Fibroblast of skin of right biceps (primary cell): ENCODE data around the gene FAM81A.
A peak's percentile ranks its signal among the peaks of the same experiment; 100 is the strongest.
"Not testable (repeated sequence)": the region's sequence is repeated elsewhere in the genome, so short reads cannot be mapped to it uniquely, and the experiment has no call there.

Source experiments
- DNase-seq: peaks from one replicate; pipeline ENCODE4 v3.0.0-alpha.2; 2013

The FAM81A gene

DNA sequence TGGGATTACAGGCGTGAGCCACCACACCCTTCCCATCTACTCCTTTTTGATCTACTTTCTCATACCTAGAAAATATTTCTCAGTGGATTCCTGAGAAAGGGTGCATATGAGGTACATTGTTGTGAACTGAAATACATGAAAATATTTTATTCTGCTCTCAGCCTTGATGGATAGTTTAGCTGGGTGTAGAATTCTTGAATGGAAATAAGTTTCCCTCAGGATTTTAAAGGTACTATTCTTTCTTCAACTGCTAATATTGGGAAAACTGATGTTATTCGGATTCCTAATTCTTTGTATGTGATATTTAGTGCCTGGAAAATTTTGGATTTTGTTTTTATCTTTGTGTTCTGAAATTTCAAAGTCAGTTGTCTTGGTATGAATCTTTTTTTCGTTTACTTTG is 9.1 kb upstream of the FAM81A start:
- not testable (repeated sequence) for DNase-seq

DNA sequence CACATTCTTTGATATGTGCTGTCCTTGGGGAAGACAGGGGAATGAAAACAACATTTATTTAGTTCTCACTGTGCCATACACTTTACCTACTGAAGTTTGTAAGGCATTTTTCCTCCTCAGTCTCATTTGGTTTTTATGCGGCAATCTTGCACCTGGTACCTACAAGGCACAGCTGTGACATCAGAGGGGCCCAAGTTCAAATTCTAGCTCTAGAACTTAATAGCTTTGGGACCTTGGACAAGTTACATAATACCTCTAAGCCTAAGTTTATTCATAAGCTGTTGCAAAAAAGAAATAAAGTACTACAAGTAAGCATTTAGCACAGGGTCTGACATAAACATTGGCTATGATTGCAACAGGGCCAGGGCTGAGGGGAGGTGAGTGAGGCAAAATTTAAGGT is 5.6 kb upstream of the FAM81A start:
- DNase-seq, result no peak

DNA sequence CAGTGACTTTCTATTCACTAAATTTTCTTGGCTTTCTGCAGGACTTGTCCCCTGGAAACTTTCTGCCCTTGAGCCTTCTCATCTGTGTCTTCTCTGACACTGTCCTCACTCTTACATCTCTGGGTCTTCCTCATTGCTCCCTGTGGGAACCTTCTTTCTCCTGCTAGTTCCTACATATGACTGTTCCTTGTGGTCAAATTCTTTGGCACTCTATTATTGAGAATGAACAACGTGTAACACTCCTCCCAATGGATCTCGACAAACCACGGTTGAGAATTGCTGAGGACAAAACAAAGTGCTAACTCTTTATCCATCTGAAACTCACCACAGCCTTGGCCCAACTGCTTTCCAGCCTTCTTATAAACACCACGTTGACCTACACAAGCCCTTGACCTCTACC is 3.5 kb upstream of the FAM81A start:
- DNase-seq, result no peak

DNA sequence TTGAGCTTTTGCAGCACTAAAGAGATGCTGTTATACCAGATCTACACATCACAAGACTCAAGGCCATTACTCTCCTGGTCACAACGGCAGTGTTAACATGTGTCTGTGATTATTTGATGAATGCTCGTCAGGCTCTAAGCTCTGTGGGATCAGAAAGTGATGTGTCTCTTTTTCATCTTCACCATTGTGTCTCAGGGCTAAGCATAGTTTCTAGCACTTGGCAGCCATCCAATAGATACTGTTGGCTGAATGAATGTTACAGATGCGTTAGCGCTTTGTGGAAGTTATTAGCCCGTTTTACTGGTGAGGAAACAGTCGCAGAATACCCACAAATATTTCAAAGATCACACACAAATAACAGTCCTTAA is 1.2 kb upstream of the FAM81A start:
- peak; percentile 13 for DNase-seq

GRCh38 chr15:59437142-59437816 is 707 bp upstream of the FAM81A start:
- no peak for DNase-seq

GRCh38 chr15:59438625-59439290 is 772 bp downstream of the FAM81A start:
- peak; percentile 31 for DNase-seq

DNA sequence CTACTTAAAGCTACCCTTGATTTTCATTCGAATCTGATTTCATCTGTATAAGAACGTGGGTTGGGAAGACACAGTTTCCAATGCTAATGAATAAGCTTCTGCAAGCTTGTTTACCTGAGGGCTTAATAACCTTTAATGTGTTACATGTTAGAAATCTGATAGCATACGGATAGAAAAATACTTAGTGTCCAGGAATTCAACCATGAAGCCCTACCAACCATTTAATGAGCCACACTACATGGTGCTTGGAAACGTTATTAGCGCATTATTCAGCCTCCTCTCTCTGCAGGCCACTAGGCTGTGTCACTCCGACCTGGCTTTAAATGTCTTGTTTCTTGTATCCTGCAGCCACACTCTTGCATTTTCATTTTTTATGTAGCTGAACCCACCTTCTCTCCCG is 1.6 kb downstream of the FAM81A start:
- DNase-seq, result no peak

GRCh38 chr15:59443341-59444072 is 5.5 kb downstream of the FAM81A start:
- DNase-seq, result no peak

DNA sequence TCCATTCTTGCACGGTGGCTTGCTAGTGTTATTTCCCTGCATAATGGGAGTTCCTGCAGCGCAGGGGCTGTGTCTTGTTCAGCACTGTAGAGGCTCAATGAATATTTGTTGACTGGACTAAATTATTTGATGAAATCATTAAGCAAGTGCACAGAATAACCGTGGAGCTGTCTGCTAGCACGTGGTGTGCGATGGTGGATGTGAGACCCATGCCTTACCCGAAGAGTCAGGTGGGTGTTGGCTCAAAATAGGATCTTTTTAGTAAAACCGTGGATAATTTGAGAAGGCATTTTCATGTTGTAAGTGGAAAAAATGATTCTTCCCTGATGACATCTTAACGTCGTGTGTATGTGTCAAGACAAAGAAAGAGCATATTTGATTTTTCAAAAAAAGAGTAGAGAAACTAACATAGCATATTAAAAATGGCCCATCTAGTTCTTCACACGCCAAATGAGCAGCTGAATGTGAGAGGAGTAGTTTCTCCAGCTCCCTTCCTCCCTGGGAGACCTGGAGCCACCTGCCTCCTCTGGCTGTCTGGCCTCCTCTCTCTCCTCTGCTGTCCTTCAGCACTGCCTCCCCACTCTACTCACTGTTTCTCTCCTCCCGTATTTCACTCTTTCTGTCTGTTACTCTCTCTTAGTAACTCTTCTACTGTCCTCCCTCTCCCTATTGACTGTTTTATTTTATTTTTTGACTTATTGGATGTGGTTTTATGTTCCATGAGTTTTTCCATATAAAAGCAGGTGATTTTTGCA is 6.3 kb downstream of the FAM81A start:
- no peak for DNase-seq

GRCh38 chr15:59444980-59445545 is 7.1 kb downstream of the FAM81A start:
- DNase-seq, result peak; percentile 32

DNA sequence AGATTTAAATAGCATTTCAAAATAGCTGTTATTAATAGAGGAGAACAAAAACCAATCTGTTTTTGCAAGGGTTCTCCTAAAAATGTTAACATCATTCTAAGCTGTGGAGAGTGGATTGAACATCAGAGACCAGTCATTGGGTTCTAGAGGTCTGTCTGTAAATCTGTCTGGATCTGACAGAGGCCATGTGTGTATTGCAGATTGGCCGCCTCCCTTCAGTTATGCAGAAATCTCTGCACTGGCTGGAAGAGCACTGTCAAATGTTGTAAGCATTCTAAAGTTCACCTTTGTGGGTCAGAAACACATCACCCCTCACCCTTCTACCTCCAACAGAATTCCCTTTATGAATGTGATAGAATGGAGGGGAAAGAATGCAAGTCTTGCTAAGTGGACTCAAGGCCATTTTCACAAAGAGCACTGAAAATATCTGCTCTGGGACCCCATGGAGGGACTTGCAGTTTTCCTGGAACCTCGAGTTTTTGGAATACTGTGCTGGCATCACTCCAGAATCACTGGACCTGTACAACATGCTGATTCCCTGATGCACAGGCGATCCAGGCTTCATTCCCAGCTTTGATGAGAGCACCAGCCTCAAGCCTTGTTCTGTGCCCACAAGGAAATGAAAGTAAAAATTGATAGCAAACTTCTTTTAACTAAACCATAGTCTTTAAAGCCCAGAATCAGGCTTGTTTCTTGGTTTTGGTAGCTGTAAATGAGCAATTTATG is 8.4 kb downstream of the FAM81A start:
- DNase-seq, result no peak

DNA sequence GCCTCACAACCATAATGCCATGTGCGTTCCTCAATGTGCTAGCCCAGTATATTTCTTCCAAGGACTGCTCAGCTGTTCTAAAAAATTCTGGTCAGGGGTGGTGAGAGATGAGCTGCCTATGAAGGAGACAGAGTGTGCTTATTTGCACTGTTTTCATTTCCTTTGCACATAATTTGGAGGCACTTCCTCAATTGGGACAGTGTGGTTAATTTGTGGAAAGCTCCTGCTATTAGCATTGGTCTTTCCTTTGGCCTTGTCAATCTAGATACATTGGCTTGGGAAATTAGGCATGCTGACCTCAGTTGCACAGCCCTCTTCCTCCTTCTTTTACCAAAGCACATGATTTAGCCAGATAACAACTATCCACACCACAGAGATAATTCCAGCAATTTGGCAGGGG is 9.4 kb downstream of the FAM81A start:
- no peak for DNase-seq

- DNase-seq, result no peak
These were observed 10.9 kb downstream of the FAM81A start for GRCh38 chr15:59448871-59449270.

GRCh38 chr15:59453474-59454215 is 15.7 kb downstream of the FAM81A start:
- DNase-seq, result no peak

DNA sequence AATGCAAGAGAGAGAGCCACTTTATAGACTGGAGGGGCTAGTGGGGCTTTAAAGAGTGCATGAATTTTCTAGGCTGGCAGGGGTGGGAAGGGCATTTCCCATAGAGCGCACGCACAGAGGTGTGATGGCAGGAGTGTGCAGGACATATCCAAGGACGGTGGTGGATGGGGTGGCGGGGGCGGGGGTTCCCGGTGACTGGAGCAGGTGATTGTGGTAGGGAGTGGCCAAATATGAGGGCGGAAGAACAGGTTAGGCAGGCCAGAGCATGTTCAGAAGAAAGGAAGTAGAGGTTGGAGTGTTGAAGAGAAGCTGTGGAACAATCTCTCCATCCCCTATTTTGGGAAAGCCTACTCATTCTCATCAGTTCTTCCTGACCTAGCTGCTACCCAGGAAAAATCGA is 18.1 kb downstream of the FAM81A start:
- no peak for DNase-seq

DNA sequence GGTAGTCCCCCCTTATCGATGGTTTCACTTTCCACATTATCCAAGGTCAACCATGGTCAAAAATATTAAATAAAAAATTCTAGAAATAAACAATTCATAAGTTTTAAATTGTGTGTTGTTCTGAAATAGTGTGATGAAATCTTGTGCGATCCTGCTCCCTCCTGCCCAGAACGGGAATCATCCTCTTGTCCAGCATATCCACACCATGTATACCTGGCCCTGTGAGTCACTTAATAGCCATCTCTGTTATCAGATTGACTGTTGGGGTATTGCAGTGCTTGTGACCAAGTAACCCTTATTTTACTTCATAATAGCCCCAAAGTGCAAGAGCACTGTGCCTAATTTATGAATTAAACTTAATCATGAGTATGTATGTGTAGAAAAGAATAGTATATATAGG is 19.1 kb downstream of the FAM81A start:
- no peak for DNase-seq

- DNase-seq, result no peak
These were observed 23.5 kb downstream of the FAM81A start for GRCh38 chr15:59461521-59461920.

DNA sequence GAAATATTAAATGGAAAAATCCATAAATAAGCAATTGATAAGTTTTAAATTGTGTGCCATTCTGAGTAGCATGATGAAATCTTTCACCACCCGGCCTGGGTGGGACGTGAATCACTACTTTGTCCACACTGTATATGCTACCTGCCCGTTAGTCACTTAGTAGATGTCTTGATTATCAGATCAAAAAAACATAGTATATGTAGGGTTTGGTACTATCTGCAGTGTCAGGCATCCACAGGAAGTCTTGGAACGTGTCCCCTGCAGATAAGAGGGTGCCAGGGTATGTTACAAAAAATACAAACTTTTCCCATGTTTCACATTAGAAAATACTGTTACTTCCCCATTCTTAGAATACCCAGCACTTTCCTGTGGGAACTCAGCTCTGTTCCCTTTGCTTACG is 35.2 kb downstream of the FAM81A start:
- DNase-seq, result no peak

GRCh38 chr15:59475161-59475560 is 37.2 kb downstream of the FAM81A start:
- not testable (repeated sequence) for DNase-seq

DNA sequence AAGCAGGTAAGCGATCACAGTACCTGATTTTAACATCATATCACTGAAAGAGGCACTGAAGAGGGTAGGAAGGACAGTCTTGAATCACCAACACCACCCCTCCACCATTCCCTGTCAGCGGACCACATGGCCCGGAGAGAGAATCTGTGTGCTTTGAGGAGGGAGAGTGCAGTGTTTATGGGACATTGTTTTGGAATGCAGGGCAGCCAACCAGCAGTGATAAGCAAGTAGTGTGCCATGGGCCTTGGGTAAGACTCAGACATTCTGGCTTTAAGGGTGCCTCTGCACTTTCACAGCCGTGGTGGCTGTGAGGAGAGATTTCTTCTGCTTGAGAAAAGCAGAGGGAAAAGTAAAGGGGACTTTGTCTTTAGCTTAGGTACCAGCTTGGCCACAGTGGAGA is 46.4 kb downstream of the FAM81A start:
- no peak for DNase-seq

DNA sequence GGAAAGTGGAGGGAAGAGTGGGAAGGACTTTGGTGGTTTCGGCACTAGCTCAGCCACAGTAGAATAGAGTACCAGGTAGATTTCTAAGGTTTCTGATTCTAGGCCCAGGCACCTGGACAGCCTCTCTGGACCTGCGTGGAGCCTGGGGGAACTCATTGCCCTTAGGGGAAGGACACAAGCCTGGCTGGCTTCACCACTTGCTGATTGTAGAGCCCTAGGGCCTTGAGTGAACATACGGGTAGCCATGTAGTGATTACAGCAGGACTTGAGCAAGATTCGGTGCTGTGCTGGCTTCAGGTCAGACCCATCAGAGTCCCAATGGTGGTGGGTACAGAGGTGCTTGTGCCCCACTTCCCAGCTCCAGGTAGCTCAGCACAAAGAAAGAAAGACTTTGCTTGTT is 47.0 kb downstream of the FAM81A start:
- DNase-seq, result no peak

GRCh38 chr15:59489485-59489884 is 51.5 kb downstream of the FAM81A start:
- not testable (repeated sequence) for DNase-seq
